CD8-positive, alpha-beta memory T cell (primary cell): ENCODE measurements around the gene ZFYVE27. TPM values are rescaled to one million over a fixed set of nuclear protein-coding genes. Genes with fewer than 3 reads are reported as not detected.
A peak's percentile ranks its signal among the peaks of the same experiment; 100 is the strongest.

ENCODE experiments used
- CTCF ChIA-PET: fragments of 350-600 bp; sonication (Branson Sonifier 250); formaldehyde crosslinking; loops from one replicate; lab custom pipeline; 2021; ENCODE audit warnings: antibody characterized with exemption; lab: Charles Lee
- POLR2A ChIA-PET: fragments of 350-600 bp; sonication (Branson Sonifier 250); formaldehyde crosslinking; loops from one replicate; lab custom pipeline; 2021; ENCODE audit warnings: antibody characterized with exemption; lab: Charles Lee
- DNase-seq, 5 donors: peaks; one replicate each; pipeline versions ENCODE4 v3.0.0 to v3.0.0-alpha.2; 2020 to 2022; ENCODE audit warnings: mixed read lengths in 1 of 5
- H3K27ac ChIP-seq: one replicate; pipeline ENCODE4 v1.7.0; 2013; ENCODE audit warnings: low read depth, mild to moderate bottlenecking, low read length, moderate library complexity
- H3K27me3 ChIP-seq: 2 replicates; pipeline ENCODE4 v1.7.0; 2013; ENCODE audit warnings: low read length, mild to moderate bottlenecking; ENCODE audit not compliant: insufficient read depth, poor library complexity, severe bottlenecking
- H3K36me3 ChIP-seq: 2 replicates; pipeline ENCODE4 v1.7.0; 2013; ENCODE audit warnings: mild to moderate bottlenecking, low read length, moderate library complexity; ENCODE audit not compliant: insufficient read depth
- H3K4me1 ChIP-seq: 2 replicates; pipeline ENCODE4 v1.7.0; 2013; ENCODE audit warnings: mild to moderate bottlenecking, low read length, moderate library complexity; ENCODE audit not compliant: insufficient read depth
- H3K4me3 ChIP-seq: 2 replicates; pipeline ENCODE4 v1.7.0; 2013; ENCODE audit warnings: mild to moderate bottlenecking, low read length
- H3K9me3 ChIP-seq: 2 replicates; pipeline ENCODE4 v1.7.0; 2013; ENCODE audit warnings: mild to moderate bottlenecking, low read length
- H3K27ac Mint-ChIP-seq, 8 donors: one replicate each; pipeline ENCODE4 v1.8.0; 2020 to 2021; ENCODE audit warnings: mixed read lengths in 8 of 8, mild to moderate bottlenecking in 6 of 8, inconsistent platforms in 3 of 8, moderate library complexity in 3 of 8
- H3K27me3 Mint-ChIP-seq, 2 donors: one replicate each; pipeline ENCODE4 v1.8.0; 2020 to 2021; ENCODE audit warnings: mixed read lengths in 2 of 2, mild to moderate bottlenecking in 1 of 2, moderate library complexity in 1 of 2
- H3K36me3 Mint-ChIP-seq, 3 donors: one replicate each; pipeline ENCODE4 v1.8.0; 2020 to 2021; ENCODE audit warnings: mixed read lengths in 3 of 3, inconsistent platforms in 1 of 3, mild to moderate bottlenecking in 1 of 3
- H3K4me1 Mint-ChIP-seq, 3 donors: one replicate each; pipeline ENCODE4 v1.8.0; 2020 to 2021; ENCODE audit warnings: mixed read lengths in 3 of 3, inconsistent platforms in 1 of 3, mild to moderate bottlenecking in 1 of 3
- H3K4me3 Mint-ChIP-seq, 7 donors: one replicate each; pipeline ENCODE4 v1.8.0; 2020 to 2021; ENCODE audit warnings: mixed read lengths in 7 of 7, mild to moderate bottlenecking in 6 of 7, moderate library complexity in 4 of 7, inconsistent platforms in 2 of 7
- H3K9me3 Mint-ChIP-seq, 5 donors: one replicate each; pipeline ENCODE4 v1.8.0; 2020 to 2022; ENCODE audit warnings: mixed read lengths in 5 of 5, mild to moderate bottlenecking in 3 of 5, moderate library complexity in 2 of 5, inconsistent platforms in 1 of 5
- polyA plus RNA-seq: library from polyadenylated mRNA; unstranded; fragments of 300-500 nt; fragmentation: Illumina TruSeq; gene quantifications from one replicate; pipeline ENCODE4 v1.2.3, GENCODE V29; 2021
- total RNA-seq, 2 experiments: library from RNA; stranded (reverse); gene quantifications; one replicate each; pipeline ENCODE4 v1.2.3, GENCODE V29; 2021

Gene ZFYVE27
- total and polyA plus RNA-seq, 3 experiments from 2014 or later: 27.4 to 31.4 (median 28.6) TPM

DNA sequence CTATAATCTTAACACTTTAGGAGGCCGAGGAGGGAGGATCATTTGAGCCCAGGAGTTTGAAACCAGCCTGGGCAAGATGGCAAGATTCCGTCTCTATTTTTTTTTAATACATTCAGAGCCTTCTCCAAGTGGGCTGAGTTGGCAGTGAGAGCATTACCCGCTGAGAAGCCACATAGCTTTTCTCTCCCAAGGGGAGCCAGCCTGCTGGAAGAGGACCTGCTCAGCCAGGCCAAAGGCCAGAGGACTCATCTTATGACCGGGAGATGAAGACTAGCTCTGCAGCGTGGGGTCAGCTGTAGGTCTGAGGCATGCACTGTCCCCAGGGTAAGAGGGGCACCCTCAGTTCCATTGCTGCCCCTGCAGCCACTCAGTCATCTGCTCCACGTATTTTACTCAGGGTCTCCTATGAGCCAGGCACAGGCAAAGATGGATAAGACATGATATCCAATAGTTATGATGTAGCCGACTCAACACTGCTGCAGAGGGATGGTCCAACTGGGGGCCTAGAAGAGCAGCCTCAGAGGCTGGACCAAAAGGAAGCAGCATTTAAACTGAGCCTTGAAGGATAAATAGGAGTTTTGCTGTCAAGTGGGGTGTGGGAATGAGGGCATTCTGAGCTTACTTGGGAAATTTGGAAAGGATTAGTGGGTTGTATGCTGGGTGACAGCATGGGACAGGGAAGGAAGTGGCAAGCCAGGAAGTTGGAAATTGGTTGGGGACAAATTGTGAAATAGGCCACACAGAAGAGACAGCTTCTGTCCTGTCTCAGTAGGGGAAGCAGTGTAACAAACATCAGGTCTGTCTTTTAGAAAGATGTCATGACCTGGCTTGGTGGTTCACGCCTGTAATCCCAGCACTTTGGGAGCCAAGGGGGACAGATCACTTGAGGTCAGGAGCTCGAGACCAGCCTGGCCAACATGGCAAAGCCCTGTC, 25.0 kb upstream of the ZFYVE27 start:
- H3K4me3 Mint-ChIP-seq: peak overlapping the region; percentile 49 to 90 (median 66)
- no peaks in the 10 kb centered on the region for H3K9me3 Mint-ChIP-seq
- Histone ChIP-seq H3K9me3 (no peaks in the 10 kb centered on the region), H3K4me3 (no peak overlapping the region), H3K36me3 (no peaks in the 10 kb centered on the region), H3K4me1 (no peaks in the 10 kb centered on the region), H3K27ac (no peak overlapping the region), H3K27me3 (peaks cover 5% of the 10 kb centered on the region)
- H3K4me1 Mint-ChIP-seq: peaks cover 9 to 23% (median 9%) of the 10 kb centered on the region in 3 donors
- ChIA-PET CTCF (interaction anchor here (1.3 to 14.6 kb wide), 3 partner anchors 10 to 26 kb away, joined by 4 to 199 read pairs (median 16); partner anchors contain the start of gene ZFYVE27), POLR2A (interaction anchor here (2.3 kb wide), 1 partner anchor 25 kb away, joined by 13 read pairs; the partner anchor contains the start of gene AVPI1)
- H3K36me3 Mint-ChIP-seq: peaks cover 0 to 3% (median 0%) of the 10 kb centered on the region in 3 donors
- H3K27me3 Mint-ChIP-seq: peaks cover 28 to 29% of the 10 kb centered on the region in 2 donors
- peak overlapping the region in 4 of 8 donors; percentile 2 to 98 (median 45) for H3K27ac Mint-ChIP-seq
- no peak for DNase-seq

DNA sequence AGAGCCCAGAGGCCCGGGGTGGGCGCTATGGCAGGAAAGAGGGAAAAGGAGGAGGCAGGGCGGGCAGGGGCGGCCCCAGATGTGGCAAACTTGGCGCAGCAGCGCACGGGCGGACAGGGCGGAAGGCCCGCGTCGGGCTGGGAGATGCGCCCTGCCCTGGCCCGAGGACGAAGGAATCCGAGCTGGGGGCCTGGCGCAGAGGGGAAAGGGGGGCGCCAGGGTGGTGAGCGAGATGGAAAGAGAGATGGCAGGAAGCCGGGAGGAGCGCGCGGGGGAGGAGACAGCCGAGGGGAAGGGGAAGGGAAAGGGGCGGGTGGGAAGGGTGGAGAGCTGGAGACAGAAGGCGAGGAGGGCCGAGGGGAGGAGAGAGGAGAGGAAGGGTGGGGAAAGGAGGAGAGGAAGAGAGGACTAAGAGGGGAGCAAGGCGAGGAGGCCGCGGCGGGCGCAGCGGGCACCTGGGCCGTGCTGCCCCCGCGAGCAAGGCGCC, 23.5 kb upstream of the ZFYVE27 start, which contains the start of gene MARVELD1:
TSS of gene MARVELD1 (plus strand) at position 392 of the 487 bp plus-strand sequence. CDS start 147 bp downstream, outside the sequence.
- Histone ChIP-seq H3K4me3 (peak within 1 kb of the TSS; percentile 59), H3K4me1 (no peaks in the 10 kb centered on the region), H3K27me3 (peaks cover 3% of the 10 kb centered on the region), H3K27ac (peak within 1 kb of the TSS; percentile 9), H3K36me3 (no peaks in the 10 kb centered on the region), H3K9me3 (no peaks in the 10 kb centered on the region)
- DNase-seq: no peak
- ChIA-PET CTCF (interaction anchor here (0.8 to 14.6 kb wide), 7 partner anchors 9 to 37 kb away, joined by 3 to 199 read pairs (median 6); partner anchors contain the start of genes AVPI1 and ZFYVE27), POLR2A (interaction anchor here (1.0 to 2.3 kb wide), 3 partner anchors 10 to 26 kb away, joined by 3 to 13 read pairs (median 10); partner anchors contain the start of genes AVPI1 and ZFYVE27)
- Mint-ChIP-seq H3K4me1 (peaks cover 9 to 23% (median 9%) of the 10 kb centered on the region in 3 donors), H3K9me3 (no peaks in the 10 kb centered on the region), H3K27me3 (peaks cover 23 to 25% of the 10 kb centered on the region in 2 donors), H3K36me3 (peaks cover 0 to 3% (median 0%) of the 10 kb centered on the region in 3 donors), H3K4me3 (peak within 1 kb of the TSS; percentile 86 to 100 (median 99)), H3K27ac (peak within 1 kb of the TSS; percentile 18 to 98 (median 95))

GRCh38 chr10:97713826-97714400, 23.0 kb upstream of the ZFYVE27 start:
- H3K4me3 ChIP-seq: peak overlapping the region; percentile 59
- no peaks in the 10 kb centered on the region for H3K9me3 ChIP-seq
- H3K36me3 ChIP-seq: no peaks in the 10 kb centered on the region
- Mint-ChIP-seq H3K27me3 (peaks cover 19 to 23% of the 10 kb centered on the region in 2 donors), H3K4me1 (peaks cover 9 to 23% (median 9%) of the 10 kb centered on the region in 3 donors), H3K36me3 (peaks cover 0 to 3% (median 0%) of the 10 kb centered on the region in 3 donors), H3K27ac (peak overlapping the region; percentile 18 to 98 (median 95)), H3K4me3 (peak overlapping the region; percentile 86 to 100 (median 99)), H3K9me3 (no peaks in the 10 kb centered on the region)
- DNase-seq: peak; percentile 26 to 69 (median 50)
- H3K27me3 ChIP-seq: no peaks in the 10 kb centered on the region
- ChIA-PET POLR2A (interaction anchor here (1.0 to 2.3 kb wide), 3 partner anchors 11 to 27 kb away, joined by 3 to 13 read pairs (median 10); partner anchors contain the start of genes AVPI1 and ZFYVE27), CTCF (interaction anchor here (0.8 to 14.6 kb wide), 7 partner anchors 9 to 38 kb away, joined by 3 to 199 read pairs (median 6); partner anchors contain the start of genes AVPI1 and ZFYVE27)
- H3K4me1 ChIP-seq: no peaks in the 10 kb centered on the region
- H3K27ac ChIP-seq: peak overlapping the region; percentile 9

DNA sequence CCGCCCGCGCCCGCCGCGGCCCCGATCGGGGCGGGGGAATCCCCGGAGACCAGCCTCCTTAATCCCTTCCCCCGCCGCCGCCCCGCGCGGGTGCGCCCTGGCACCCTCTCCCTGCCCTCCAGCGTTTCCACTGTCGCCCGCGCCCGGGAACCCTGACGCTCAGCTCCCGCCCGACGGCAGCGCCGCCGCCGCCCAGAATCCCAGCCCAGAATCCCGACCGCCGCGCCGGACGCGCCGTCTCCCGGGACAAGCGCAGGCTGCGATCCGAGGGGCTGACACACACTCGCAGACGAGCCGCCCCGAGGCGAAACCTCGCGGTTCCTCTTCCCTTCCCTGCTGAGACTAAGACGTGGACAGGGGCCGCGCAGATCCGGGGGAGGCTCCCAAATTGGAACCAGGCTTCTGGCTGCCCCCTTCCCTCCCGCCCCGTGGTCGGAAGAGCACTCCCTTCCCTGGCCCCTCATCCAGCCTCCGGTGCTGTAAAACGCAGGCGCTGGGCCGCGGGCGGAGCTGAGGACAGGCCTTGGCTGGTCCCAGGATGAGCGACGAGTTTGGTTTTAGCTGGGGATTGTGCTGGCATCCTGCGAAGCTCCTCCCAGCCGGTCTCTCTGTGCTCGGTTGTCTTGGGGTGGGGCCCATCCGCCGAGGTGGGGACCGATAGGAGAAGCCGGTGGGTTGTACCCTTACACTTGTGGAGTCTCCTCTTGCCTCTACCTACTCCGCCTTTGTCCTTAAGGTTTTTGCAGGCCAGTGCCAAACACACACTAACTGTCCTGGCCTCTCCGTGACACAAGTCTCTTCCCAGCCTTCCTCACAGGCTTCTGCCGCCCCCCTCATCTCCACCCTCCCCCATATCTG, 22.3 kb upstream of the ZFYVE27 start:
- Mint-ChIP-seq H3K27ac (peak overlapping the region in 5 of 8 donors; percentile 18 to 81 (median 61)), H3K27me3 (peaks cover 12 to 18% of the 10 kb centered on the region in 2 donors)
- CTCF ChIA-PET: interaction anchor here (1.6 to 14.6 kb wide), 5 partner anchors 10 to 39 kb away, joined by 4 to 199 read pairs (median 9); partner anchors contain the start of genes AVPI1 and ZFYVE27

GRCh38 chr10:97715259-97715874, 21.6 kb upstream of the ZFYVE27 start:
- H3K9me3 Mint-ChIP-seq: no peaks in the 10 kb centered on the region
- DNase-seq: no peak
- H3K36me3 Mint-ChIP-seq: peaks cover 0 to 3% (median 0%) of the 10 kb centered on the region in 3 donors
- Histone ChIP-seq H3K36me3 (no peaks in the 10 kb centered on the region), H3K4me1 (no peaks in the 10 kb centered on the region), H3K4me3 (no peak overlapping the region), H3K27me3 (no peaks in the 10 kb centered on the region), H3K9me3 (no peaks in the 10 kb centered on the region), H3K27ac (no peak overlapping the region)
- peaks cover 9 to 23% (median 9%) of the 10 kb centered on the region in 3 donors for H3K4me1 Mint-ChIP-seq
- peaks cover 10 to 12% of the 10 kb centered on the region in 2 donors for H3K27me3 Mint-ChIP-seq
- POLR2A ChIA-PET: interaction anchor here (2.3 kb wide), 1 partner anchor 21 kb away, joined by 10 read pairs; the partner anchor contains the start of gene ZFYVE27
- H3K27ac Mint-ChIP-seq: peak overlapping the region in 4 of 8 donors; percentile 37 to 68 (median 51)
- peak overlapping the region; percentile 72 to 100 (median 99) for H3K4me3 Mint-ChIP-seq
- CTCF ChIA-PET: interaction anchor here (1.8 to 14.6 kb wide), 4 partner anchors 11 to 29 kb away, joined by 6 to 199 read pairs (median 10); partner anchors contain the start of genes AVPI1 and ZFYVE27

More for the DNA sequence above, 22.3 kb upstream of the ZFYVE27 start:
- peaks cover 0 to 3% (median 0%) of the 10 kb centered on the region in 3 donors for H3K36me3 Mint-ChIP-seq
- Histone ChIP-seq H3K27me3 (no peaks in the 10 kb centered on the region), H3K9me3 (no peaks in the 10 kb centered on the region), H3K4me1 (no peaks in the 10 kb centered on the region), H3K36me3 (no peaks in the 10 kb centered on the region), H3K27ac (peak overlapping the region; percentile 9), H3K4me3 (peak overlapping the region; percentile 59)
- DNase-seq: peak in 1 of 5 donors; percentile 12
- no peaks in the 10 kb centered on the region for H3K9me3 Mint-ChIP-seq
- H3K4me1 Mint-ChIP-seq: peaks cover 9 to 23% (median 9%) of the 10 kb centered on the region in 3 donors
- H3K4me3 Mint-ChIP-seq: peak overlapping the region; percentile 86 to 100 (median 99)
- POLR2A ChIA-PET: interaction anchor here (2.3 kb wide), 2 partner anchors 21 to 28 kb away, joined by 10 to 13 read pairs; partner anchors contain the start of genes AVPI1 and ZFYVE27

GRCh38 chr10:97717627-97718026, 19.3 kb upstream of the ZFYVE27 start:
- Histone ChIP-seq H3K9me3 (no peaks in the 10 kb centered on the region), H3K27ac (no peak overlapping the region), H3K36me3 (no peaks in the 10 kb centered on the region), H3K4me3 (no peak overlapping the region), H3K27me3 (no peaks in the 10 kb centered on the region), H3K4me1 (no peaks in the 10 kb centered on the region)
- H3K27ac Mint-ChIP-seq: no peak overlapping the region
- H3K36me3 Mint-ChIP-seq: peaks cover 0 to 3% (median 0%) of the 10 kb centered on the region in 3 donors
- H3K4me1 Mint-ChIP-seq: peaks cover 9 to 19% (median 9%) of the 10 kb centered on the region in 3 donors
- ChIA-PET CTCF (interaction anchor here (1.1 to 3.7 kb wide), 6 partner anchors 8 to 19 kb away, joined by 3 to 12 read pairs (median 5); partner anchors contain the start of gene ZFYVE27), POLR2A (no interaction called here)
- H3K27me3 Mint-ChIP-seq: peaks cover 4 to 7% of the 10 kb centered on the region in 2 donors
- no peaks in the 10 kb centered on the region for H3K9me3 Mint-ChIP-seq
- DNase-seq: no peak
- H3K4me3 Mint-ChIP-seq: peak overlapping the region in 1 of 7 donors; percentile 80
